ENCODE results near the gene DDX3X. TPM values are rescaled to one million over a fixed set of nuclear protein-coding genes. Genes with fewer than 3 reads are reported as not detected.

Gene DDX3X
- total and polyA plus RNA-seq, 2 donors (not counting 1 experiment from before 2014, with no cell fraction given), result 130 to 289 TPM

DNA sequence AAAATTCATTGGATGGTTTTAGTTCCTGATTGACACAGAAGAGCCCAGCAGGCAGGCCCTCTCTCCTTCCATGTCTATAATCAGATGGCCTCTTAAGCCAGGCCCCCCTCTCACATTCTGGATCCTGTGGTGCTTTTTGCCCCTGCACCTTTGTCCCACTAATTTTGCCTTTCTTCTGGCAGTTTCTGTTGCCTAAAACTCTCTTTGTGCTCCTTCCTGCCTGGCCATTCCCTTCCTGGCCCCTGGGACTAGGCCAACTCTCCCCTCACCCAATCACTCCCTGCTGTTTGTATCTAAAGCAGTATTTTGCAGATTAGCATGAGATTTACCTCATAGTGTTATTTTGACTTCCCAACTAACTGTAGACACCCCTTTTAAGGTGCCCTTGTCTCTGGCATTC, 42.7 kb upstream of the DDX3X start:
- Histone ChIP-seq H3K4me3 (ENCODE audit: control extremely low read depth in 1 of 5, extremely low read depth in 1 of 5, insufficient read depth in 1 of 5, low read depth in 2 of 5, low read length in 4 of 5) (no peak overlapping the region), H4K20me1 (ENCODE audit: control insufficient read depth, insufficient read depth, low read length, poor library complexity, severe bottlenecking) (no peaks in the 10 kb centered on the region), H3K9me3 (ENCODE audit: control extremely low read depth in 1 of 3, control insufficient read depth in 2 of 3, insufficient read depth in 1 of 3, low read length in 2 of 3) (peaks cover 0 to 5% (median 0%) of the 10 kb centered on the region in 3 donors), H3K79me2 (ENCODE audit: control insufficient read depth, insufficient read depth, low read length) (no peaks in the 10 kb centered on the region), H2AFZ (ENCODE audit: insufficient read depth, low read depth, low read length, poor library complexity, severe bottlenecking) (no peak overlapping the region), H3K4me1 (ENCODE audit: control insufficient read depth in 2 of 2, insufficient read depth in 2 of 2, low read length in 2 of 2) (no peaks in the 10 kb centered on the region), H3K36me3 (replicated peaks in 1 of 2; ENCODE audit: control extremely low read depth in 1 of 2, control insufficient read depth in 1 of 2, extremely low read depth in 1 of 2, insufficient read depth in 2 of 2, low read length in 1 of 2) (no peaks in the 10 kb centered on the region), H3K27me3 (replicated peaks in 1 of 4; ENCODE audit: control extremely low read depth in 1 of 4, control insufficient read depth in 3 of 4, insufficient read depth in 4 of 4, low read length in 3 of 4) (no peaks in the 10 kb centered on the region), H3K9ac (ENCODE audit: low read length) (no peak overlapping the region), H3K27ac (ENCODE audit: low read length in 2 of 2) (no peak overlapping the region), H3K4me2 (replicated peaks; ENCODE audit: low read depth, low read length, poor library complexity, severe bottlenecking) (no peak overlapping the region)
- TF ChIP-seq, protein P1, sequence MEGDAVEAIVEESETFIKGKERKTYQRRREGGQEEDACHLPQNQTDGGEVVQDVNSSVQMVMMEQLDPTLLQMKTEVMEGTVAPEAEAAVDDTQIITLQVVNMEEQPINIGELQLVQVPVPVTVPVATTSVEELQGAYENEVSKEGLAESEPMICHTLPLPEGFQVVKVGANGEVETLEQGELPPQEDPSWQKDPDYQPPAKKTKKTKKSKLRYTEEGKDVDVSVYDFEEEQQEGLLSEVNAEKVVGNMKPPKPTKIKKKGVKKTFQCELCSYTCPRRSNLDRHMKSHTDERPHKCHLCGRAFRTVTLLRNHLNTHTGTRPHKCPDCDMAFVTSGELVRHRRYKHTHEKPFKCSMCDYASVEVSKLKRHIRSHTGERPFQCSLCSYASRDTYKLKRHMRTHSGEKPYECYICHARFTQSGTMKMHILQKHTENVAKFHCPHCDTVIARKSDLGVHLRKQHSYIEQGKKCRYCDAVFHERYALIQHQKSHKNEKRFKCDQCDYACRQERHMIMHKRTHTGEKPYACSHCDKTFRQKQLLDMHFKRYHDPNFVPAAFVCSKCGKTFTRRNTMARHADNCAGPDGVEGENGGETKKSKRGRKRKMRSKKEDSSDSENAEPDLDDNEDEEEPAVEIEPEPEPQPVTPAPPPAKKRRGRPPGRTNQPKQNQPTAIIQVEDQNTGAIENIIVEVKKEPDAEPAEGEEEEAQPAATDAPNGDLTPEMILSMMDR (IDR thresholded peaks at IDR 0.05), result no peak
- no peak for TF ChIP-seq EZH2 (IDR thresholded peaks at IDR 0.05; ENCODE audit: borderline replicate concordance, insufficient read depth, low read depth, low read length, poor library complexity, severe bottlenecking)
- H3K4me1 Mint-ChIP-seq, result no peaks in the 10 kb centered on the region
- no peaks in the 10 kb centered on the region for H3K27me3 Mint-ChIP-seq
- intact Hi-C loops (cut with micrococcal nuclease), result no loop called here
- H3K27ac Mint-ChIP-seq, result no peak overlapping the region
- no peaks in the 10 kb centered on the region for H3K9me3 Mint-ChIP-seq (ENCODE audit: insufficient read depth)
- POLR2A ChIA-PET, result no interaction called here
- H3K4me3 Mint-ChIP-seq, result no peak overlapping the region
- ATAC-seq (ENCODE audit: low read depth) (no peak), DNase-seq (no peak)
- CTCF ChIA-PET, result no interaction called here

DNA sequence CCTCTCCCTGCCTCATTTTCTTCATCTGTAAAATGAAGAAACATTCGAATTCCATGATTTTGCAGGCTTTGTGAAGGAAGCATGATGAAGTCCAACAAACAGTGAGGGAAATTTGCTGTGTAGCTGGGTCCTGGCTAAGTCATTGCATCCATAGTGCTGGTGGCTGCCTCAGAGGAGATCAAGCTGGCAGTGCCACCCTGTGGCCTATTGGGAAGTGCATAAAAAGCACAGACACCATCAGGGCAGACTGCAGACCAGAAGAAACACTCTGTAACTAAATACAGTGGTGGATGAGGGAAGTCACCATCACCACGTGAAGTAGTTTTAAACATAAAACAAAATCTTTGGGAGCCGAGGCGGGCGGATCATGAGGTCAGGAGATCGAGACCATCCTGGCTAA, 40.7 kb upstream of the DDX3X start:
- no CpG with 5 or more reads among the region's 6 CpGs for WGBS (ENCODE audit: insufficient coverage)
- Histone ChIP-seq H3K27me3 (replicated peaks in 1 of 4; ENCODE audit: control extremely low read depth in 1 of 4, control insufficient read depth in 3 of 4, insufficient read depth in 4 of 4, low read length in 3 of 4) (no peaks in the 10 kb centered on the region), H3K4me3 (ENCODE audit: control extremely low read depth in 1 of 5, extremely low read depth in 1 of 5, insufficient read depth in 1 of 5, low read depth in 2 of 5, low read length in 4 of 5) (no peak overlapping the region), H3K9ac (ENCODE audit: low read length) (no peak overlapping the region), H2AFZ (ENCODE audit: insufficient read depth, low read depth, low read length, poor library complexity, severe bottlenecking) (no peak overlapping the region), H3K4me1 (ENCODE audit: control insufficient read depth in 2 of 2, insufficient read depth in 2 of 2, low read length in 2 of 2) (no peaks in the 10 kb centered on the region), H4K20me1 (ENCODE audit: control insufficient read depth, insufficient read depth, low read length, poor library complexity, severe bottlenecking) (no peaks in the 10 kb centered on the region), H3K36me3 (replicated peaks in 1 of 2; ENCODE audit: control extremely low read depth in 1 of 2, control insufficient read depth in 1 of 2, extremely low read depth in 1 of 2, insufficient read depth in 2 of 2, low read length in 1 of 2) (no peaks in the 10 kb centered on the region), H3K4me2 (replicated peaks; ENCODE audit: low read depth, low read length, poor library complexity, severe bottlenecking) (no peak overlapping the region), H3K9me3 (ENCODE audit: control extremely low read depth in 1 of 3, control insufficient read depth in 2 of 3, insufficient read depth in 1 of 3, low read length in 2 of 3) (peaks cover 0 to 5% (median 0%) of the 10 kb centered on the region in 3 donors), H3K79me2 (ENCODE audit: control insufficient read depth, insufficient read depth, low read length) (no peaks in the 10 kb centered on the region), H3K27ac (ENCODE audit: low read length in 2 of 2) (no peak overlapping the region)
- no peak overlapping the region for H3K27ac Mint-ChIP-seq
- ChIA-PET POLR2A (no interaction called here), CTCF (no interaction called here)
- intact Hi-C loops (cut with micrococcal nuclease), result no loop called here
- no peak for TF ChIP-seq EZH2 (IDR thresholded peaks at IDR 0.05; ENCODE audit: borderline replicate concordance, insufficient read depth, low read depth, low read length, poor library complexity, severe bottlenecking)
- no peaks in the 10 kb centered on the region for H3K9me3 Mint-ChIP-seq (ENCODE audit: insufficient read depth)
- H3K4me3 Mint-ChIP-seq, result no peak overlapping the region
- DNase-seq, result no peak
- no peaks in the 10 kb centered on the region for H3K27me3 Mint-ChIP-seq
- no peak for ATAC-seq (ENCODE audit: low read depth)
- H3K4me1 Mint-ChIP-seq, result no peaks in the 10 kb centered on the region
